ENCODE data around the gene TMPRSS7.

TMPRSS7 gene, protein sequence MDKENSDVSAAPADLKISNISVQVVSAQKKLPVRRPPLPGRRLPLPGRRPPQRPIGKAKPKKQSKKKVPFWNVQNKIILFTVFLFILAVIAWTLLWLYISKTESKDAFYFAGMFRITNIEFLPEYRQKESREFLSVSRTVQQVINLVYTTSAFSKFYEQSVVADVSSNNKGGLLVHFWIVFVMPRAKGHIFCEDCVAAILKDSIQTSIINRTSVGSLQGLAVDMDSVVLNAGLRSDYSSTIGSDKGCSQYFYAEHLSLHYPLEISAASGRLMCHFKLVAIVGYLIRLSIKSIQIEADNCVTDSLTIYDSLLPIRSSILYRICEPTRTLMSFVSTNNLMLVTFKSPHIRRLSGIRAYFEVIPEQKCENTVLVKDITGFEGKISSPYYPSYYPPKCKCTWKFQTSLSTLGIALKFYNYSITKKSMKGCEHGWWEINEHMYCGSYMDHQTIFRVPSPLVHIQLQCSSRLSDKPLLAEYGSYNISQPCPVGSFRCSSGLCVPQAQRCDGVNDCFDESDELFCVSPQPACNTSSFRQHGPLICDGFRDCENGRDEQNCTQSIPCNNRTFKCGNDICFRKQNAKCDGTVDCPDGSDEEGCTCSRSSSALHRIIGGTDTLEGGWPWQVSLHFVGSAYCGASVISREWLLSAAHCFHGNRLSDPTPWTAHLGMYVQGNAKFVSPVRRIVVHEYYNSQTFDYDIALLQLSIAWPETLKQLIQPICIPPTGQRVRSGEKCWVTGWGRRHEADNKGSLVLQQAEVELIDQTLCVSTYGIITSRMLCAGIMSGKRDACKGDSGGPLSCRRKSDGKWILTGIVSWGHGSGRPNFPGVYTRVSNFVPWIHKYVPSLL
- total RNA-seq, result 0.07 to 0.48 reads per million in 2 donors

DNA sequence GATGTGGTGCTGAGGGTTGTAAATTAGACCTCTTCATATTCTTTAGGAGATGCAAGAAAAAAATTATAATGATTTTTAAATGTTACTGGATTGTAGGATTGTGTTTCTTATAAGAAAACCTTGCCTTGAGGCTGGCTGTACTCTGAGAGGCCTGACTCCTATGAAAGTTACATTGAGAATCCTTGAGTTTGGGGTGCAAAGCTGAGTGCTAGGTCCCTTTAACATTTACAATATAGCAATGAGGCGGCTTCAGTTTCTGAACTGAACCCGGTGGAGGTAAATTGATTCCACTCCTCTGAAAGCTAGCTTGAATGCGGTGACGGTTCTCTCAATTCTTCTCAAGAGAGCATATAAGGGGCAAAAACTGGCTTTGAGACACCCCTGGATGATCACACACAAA, at the start of gene TMPRSS7:
TSS of gene TMPRSS7 (plus strand) at position 301 of the 400 bp plus-strand sequence. CDS start 110 bp downstream, outside the sequence.
- no peak for DNase-seq

GRCh38 chr3:111986800-111987199, 47.7 kb upstream of the TMPRSS7 start:
- DNase-seq, result no peak

DNA sequence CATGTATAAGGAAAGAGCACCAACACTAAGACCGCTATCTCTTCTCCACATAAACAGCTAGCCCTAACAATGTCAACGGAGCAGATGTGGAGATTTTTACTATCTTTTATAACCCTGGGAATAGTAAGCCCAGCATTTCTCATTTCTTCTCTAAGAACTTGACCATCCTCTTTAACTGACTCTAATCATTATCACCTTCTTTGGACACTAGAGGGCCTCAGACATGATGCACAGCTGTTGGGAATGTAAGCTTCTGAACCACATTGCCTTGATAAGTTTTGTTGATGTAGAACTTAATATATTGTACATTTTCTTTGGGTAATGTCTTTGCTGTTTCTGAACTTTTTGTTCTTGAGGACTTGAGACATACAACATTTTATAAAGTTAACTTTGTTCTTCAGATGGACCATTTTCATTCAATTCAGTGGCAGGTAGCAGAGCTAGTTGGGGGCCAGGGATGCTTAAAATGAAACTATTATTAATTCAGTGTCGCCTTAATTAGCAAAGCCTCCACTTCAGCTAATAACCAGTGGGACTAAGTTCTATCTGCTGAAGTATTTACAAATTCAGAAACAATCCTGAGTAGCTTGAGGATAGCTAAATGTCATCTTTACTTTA, 45.4 kb upstream of the TMPRSS7 start:
- no peak for DNase-seq

- no peak for DNase-seq
These were observed 41.5 kb upstream of the TMPRSS7 start for GRCh38 chr3:111993038-111993437.

DNA sequence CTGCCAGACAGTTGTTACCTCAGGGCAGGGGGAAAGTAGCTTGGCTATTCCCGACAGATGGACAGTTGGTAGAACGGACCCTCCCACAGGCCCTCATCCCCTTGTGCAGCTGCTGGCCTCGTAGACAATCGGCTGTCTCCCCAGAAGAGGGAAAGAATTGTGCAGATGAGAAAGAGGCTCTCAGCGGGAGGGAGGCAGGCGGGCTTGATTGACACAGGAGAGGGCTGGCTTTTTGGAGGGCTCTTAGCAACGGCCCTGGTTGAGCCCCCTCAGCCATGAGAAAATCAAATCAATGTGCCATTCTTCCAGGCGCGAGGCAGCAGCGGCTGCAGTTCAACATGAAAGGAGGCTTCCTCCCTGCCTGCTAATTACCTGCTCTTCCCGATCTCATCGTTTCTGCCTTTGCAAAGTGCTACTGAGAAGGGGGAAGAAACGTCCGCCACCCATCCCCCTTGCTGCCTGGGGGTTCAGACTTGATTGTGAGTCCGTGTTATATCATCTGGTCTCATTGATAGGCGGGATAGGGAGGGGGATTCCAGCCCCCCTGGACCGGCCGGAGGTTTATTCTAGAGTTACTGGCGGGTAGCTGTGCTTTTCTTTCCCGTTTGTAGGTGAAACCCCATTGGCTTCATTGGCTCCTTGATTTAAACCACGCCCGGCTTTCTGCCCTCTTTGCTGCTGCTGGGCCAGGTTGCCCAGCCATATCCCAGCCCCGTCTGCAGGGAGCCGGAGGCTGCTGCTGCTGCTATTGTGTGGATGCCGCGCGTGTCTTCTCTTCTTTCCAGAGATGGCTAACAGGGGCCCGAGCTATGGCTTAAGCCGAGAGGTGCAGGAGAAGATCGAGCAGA, 35.7 kb upstream of the TMPRSS7 start, which contains the start of gene TAGLN3:
TSS of gene TAGLN3 (plus strand) at position 287 of the 848 bp plus-strand sequence. CDS start at position 788, 501 bp downstream.
- no peak for DNase-seq

GRCh38 chr3:111999484-112000324, 34.8 kb upstream of the TMPRSS7 start:
- DNase-seq, result no peak

DNA sequence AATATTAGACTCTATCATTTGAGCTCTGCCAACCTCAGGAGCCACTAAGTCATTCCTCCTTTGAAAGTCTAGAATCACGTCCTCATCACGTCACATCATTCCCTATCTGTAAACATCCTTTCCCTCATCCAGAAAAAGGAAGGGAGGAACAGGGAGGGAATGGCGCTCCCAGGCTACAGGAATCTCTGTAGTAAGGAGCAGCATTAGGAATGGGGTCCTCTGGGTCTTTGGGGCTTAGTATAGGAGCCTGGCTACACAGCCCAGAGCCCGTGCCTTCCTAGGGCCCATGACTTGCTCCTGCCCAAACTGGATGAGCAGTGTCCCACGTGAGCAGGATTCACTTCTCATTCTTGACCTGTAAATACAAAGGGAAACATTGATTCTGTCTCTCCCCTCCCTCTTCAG, 34.2 kb upstream of the TMPRSS7 start:
- no peak for DNase-seq

- no peak for DNase-seq
These were observed 33.6 kb upstream of the TMPRSS7 start for GRCh38 chr3:112000966-112001365.

DNA sequence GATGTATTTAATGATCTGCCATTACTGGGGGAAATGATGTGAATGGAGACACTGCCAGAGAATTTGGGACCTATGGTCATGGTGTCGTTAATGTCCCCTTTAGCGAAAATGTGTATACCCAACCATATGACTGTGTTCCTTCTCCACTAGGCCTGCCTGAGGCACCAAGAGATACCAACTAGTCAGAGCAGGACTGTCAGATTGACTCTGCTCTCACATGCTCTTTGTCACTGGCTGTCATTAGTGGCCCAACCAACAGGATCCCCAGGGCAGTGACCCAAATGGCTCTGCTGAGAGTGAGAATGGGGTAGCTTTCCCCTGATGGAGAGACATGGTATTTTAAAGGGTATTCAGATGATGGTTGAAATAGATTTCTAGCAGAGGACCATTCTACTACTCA, 33.0 kb upstream of the TMPRSS7 start:
- no peak for DNase-seq

GRCh38 chr3:112002096-112002971, 32.2 kb upstream of the TMPRSS7 start:
- no peak for DNase-seq

- no peak for DNase-seq
These were observed 31.0 kb upstream of the TMPRSS7 start for GRCh38 chr3:112003321-112004080.

DNA sequence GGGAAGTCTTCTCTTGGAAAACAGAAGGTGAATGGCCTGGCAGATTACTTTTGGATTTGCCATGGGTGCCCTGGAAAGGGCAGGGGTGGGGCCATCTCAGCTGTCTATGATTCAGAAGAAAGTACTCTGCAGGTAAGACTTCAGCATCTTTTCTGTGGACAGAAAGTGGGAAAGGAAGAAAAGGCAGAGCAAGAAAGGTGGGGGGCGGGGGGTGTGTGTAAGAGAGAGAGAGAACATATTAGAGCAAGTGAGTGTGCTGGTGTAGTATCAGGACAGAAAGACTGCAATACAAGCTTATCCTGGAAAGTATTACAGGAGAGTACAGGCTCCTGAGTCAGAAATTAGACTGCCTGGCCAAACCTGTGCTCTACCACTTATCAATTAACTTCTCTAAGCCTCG, 30.3 kb upstream of the TMPRSS7 start:
- DNase-seq, result no peak

- no peak for DNase-seq
These were observed 29.9 kb upstream of the TMPRSS7 start for GRCh38 chr3:112004669-112005068.

GRCh38 chr3:112005091-112005672, 29.4 kb upstream of the TMPRSS7 start:
- no peak for DNase-seq

DNA sequence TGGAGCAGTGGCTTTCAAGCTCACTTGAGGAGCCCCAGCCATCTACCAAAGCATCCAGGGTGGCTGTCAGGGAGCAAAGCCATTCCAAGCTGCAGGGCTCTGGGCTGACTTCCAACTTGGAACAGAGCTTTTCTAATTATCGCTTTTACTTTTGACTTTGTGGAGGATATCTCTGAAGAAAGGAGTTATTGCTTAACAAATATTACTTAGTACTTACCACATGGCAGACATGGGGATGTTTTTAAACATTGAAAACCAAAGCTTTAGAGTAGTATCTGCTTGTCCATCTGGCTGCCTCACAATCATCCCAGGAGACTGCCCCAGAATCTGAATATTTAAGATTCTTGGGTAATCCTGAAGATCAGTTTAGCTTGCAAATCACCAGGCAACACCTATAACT, 26.9 kb upstream of the TMPRSS7 start:
- no peak for DNase-seq

DNA sequence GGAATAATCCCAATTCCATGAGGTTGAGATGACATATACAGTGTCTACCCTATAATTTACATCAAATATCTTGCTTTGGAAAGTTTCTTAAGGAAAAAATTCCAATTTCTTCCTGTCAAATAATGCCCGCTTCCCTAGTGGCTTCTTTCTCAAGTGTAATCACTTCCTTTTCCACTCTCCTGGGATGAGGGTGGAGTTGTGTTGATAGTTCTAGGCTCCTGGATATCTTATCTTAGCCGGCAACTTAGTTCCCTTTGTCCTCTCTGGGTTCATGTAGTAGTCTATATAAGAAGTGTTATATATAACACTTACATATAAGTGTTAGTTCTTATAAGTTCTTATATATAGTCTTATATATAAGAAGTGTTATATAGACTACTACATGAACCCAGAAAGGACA, 24.9 kb upstream of the TMPRSS7 start:
- no peak for DNase-seq

DNA sequence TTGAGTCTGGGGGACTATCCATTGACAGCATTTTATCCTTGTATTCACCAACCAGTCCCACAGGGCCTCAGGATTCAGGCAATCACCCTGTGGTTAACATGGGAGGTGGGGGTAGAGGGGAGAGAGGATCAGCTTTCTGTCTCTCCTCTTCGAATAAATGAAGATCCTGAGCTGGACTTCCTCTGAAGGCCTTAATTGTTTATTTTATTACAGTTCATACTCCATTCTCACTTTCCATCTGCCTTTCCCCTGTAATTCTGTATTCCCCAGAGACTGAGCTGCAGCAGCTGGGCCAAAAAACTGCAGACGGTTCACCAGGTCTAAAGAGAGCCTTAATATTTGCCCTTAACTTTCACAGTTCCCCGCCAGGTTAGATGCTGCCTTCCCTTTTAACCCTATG, 23.9 kb upstream of the TMPRSS7 start:
- no peak for DNase-seq

DNA sequence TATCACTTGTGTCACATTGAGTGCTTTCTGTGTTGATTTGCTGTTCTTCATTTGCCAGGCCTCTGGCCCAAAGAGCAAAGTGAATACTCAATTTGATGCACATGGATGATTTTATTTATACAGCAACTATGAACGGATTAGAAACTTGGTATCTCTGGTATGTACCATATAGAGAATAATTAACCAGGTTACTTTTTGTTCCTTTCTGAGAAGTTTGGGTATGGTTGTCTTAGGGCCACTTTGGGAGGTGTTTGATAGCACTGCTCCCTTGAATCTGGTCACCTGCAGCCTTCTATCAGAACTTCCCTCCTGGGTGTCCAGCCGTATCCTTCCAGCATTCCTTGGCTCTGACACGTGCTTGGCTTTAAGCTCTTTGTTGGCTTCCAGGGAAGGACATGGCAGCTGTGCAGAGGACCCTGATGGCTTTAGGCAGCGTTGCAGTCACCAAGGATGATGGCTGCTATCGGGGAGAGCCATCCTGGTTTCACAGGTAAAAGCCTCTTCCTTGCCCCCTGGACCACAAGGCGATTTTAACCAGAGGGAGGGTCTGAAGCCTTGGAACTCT, 23.1 kb upstream of the TMPRSS7 start:
- no peak for DNase-seq
